SK-N-SH (cell line): ENCODE data around the gene ANO2.

Experiments
- EZH2phosphoT487 ChIP-seq: fragments of 200-600 bp; sonication (generic); IDR thresholded peaks from 2 replicates; pipeline ENCODE4 v1.6.1; 2017; ENCODE audit warnings: low read depth, mixed run types, mild to moderate bottlenecking, antibody characterized with exemption, moderate library complexity, borderline replicate concordance
- GATA2 ChIP-seq: sonication (generic); formaldehyde crosslinking; IDR thresholded peaks from 2 replicates; pipeline ENCODE4 v1.5.0; 2020; ENCODE audit warnings: mild to moderate bottlenecking, missing genetic modification reagents
- MXI1 ChIP-seq: IDR thresholded peaks from 2 replicates; pipeline ENCODE4 v1.6.1; 2012; ENCODE audit warnings: mild to moderate bottlenecking, low read depth, low read length, improper control_type of control experiment
- RAD21 ChIP-seq: IDR thresholded peaks from 2 replicates; pipeline ENCODE4 v1.6.1; 2012; ENCODE audit warnings: mild to moderate bottlenecking, low read length
- RFX5 ChIP-seq: IDR thresholded peaks from 2 replicates; pipeline ENCODE4 v1.6.1; 2012; ENCODE audit warnings: mild to moderate bottlenecking, improper control_type of control experiment, low read length
- USF2 ChIP-seq: fragments of 150-350 bp; IDR thresholded peaks from 2 replicates; pipeline ENCODE4 v1.6.1; 2017; ENCODE audit warnings: antibody characterized with exemption, low read length, low read depth, borderline replicate concordance
- YY1 ChIP-seq: IDR thresholded peaks from 2 replicates; pipeline ENCODE4 v1.4.0; 2012; ENCODE audit warnings: low read depth, mild to moderate bottlenecking
- TF ChIP-seq, protein P1 (sequence below): fragments of 200-600 bp; sonication (generic); IDR thresholded peaks from 2 replicates; pipeline ENCODE4 v1.6.1; 2017; ENCODE audit warnings: antibody characterized with exemption, mild to moderate bottlenecking, moderate library complexity
- TF ChIP-seq, protein P2 (sequence below): IDR thresholded peaks from 2 replicates; pipeline ENCODE4 v1.4.0; 2012; ENCODE audit warnings: low read depth

- TF ChIP-seq EZH2phosphoT487: no peak
- TF ChIP-seq RFX5: no peak
- TF ChIP-seq, protein P1, sequence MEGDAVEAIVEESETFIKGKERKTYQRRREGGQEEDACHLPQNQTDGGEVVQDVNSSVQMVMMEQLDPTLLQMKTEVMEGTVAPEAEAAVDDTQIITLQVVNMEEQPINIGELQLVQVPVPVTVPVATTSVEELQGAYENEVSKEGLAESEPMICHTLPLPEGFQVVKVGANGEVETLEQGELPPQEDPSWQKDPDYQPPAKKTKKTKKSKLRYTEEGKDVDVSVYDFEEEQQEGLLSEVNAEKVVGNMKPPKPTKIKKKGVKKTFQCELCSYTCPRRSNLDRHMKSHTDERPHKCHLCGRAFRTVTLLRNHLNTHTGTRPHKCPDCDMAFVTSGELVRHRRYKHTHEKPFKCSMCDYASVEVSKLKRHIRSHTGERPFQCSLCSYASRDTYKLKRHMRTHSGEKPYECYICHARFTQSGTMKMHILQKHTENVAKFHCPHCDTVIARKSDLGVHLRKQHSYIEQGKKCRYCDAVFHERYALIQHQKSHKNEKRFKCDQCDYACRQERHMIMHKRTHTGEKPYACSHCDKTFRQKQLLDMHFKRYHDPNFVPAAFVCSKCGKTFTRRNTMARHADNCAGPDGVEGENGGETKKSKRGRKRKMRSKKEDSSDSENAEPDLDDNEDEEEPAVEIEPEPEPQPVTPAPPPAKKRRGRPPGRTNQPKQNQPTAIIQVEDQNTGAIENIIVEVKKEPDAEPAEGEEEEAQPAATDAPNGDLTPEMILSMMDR: no peak
- TF ChIP-seq RAD21: no peak
- TF ChIP-seq, protein P2, sequence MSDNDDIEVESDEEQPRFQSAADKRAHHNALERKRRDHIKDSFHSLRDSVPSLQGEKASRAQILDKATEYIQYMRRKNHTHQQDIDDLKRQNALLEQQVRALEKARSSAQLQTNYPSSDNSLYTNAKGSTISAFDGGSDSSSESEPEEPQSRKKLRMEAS: no peak
- no peak for TF ChIP-seq MXI1
- TF ChIP-seq GATA2 (CRISPR knock-in tag): no peak
- no peak for TF ChIP-seq YY1
- TF ChIP-seq USF2: no peak
These were observed 62.4 kb downstream of the ANO2 start for GRCh38 chr12:5882511-5883190.
